ENCODE measurements around the gene PRDM12.

The PRDM12 gene

DNA sequence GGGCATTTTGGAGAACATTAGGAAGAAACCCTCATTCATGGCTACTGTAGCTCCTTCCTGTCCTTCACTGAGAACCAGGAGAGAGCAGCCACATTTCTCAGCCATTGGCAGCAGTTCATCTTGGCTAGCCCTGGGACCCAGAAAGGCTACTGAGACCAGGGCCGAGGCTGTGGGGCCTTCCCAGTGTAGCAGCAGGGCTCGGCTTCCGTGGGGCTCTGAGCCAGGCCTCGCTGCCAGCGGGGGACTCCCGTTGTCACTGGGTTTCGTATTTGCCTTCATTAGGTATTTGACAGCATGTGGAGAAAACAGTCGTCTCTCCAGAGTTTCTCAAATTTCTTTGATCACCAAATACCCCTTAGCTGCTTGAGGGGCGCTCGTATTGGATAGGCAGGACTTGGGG lies 37.3 kb upstream of the PRDM12 start:
- Mint-ChIP-seq H3K27ac (peak overlapping the region; percentile 85), H3K36me3 (ENCODE audit: low read depth) (peaks cover 64% of the 10 kb centered on the region), H3K27me3 (ENCODE audit: low read depth, poor library complexity) (peaks cover 7% of the 10 kb centered on the region), H3K4me1 (peaks cover 49% of the 10 kb centered on the region), H3K9me3 (no peaks in the 10 kb centered on the region), H3K4me3 (no peak overlapping the region)
- DNase-seq = no peak
- TF ChIP-seq, protein P1, sequence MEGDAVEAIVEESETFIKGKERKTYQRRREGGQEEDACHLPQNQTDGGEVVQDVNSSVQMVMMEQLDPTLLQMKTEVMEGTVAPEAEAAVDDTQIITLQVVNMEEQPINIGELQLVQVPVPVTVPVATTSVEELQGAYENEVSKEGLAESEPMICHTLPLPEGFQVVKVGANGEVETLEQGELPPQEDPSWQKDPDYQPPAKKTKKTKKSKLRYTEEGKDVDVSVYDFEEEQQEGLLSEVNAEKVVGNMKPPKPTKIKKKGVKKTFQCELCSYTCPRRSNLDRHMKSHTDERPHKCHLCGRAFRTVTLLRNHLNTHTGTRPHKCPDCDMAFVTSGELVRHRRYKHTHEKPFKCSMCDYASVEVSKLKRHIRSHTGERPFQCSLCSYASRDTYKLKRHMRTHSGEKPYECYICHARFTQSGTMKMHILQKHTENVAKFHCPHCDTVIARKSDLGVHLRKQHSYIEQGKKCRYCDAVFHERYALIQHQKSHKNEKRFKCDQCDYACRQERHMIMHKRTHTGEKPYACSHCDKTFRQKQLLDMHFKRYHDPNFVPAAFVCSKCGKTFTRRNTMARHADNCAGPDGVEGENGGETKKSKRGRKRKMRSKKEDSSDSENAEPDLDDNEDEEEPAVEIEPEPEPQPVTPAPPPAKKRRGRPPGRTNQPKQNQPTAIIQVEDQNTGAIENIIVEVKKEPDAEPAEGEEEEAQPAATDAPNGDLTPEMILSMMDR (IDR thresholded peaks at IDR 0.05) = no peak

DNA sequence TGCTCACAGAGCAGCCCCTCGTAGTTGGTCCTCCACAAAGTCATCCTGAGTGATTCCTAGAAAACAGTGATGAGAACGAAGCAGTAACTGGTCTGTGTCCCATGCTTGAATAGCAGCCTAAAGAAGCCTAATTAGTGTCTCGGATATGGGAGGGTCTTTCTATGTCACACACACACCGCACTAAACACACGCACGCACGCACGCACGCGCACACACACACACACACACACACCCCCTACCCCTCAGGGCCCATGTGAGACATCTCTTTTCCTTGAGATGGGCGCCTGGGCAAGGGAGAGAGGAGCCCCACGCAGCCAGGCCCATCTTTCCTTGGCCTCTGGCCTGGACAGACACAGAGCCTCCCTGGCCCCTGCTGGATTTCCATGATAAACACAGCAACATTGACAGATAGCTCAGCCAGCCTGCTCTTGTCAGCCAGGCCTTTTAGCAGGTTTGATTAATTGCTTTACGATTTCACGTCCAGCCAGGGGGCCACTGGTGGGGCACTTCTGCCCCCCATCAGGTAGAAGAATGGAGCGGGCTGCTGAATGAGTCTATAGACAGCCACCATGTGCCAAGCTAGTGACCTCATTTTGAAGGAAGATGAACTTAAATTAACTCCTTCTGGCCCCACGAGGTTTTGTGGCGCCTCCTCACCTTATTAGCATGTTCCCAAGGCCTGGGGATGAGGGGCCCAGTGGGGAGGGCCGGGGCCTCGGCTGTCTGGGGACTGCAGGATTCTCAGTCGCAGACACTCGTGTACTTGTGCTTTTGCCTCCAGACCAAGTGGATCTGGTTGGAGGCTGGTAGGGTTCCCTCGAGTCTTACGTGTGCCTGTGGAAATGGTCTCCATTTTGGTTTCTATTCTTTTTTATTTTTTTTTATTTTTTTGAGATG lies 36.2 kb upstream of the PRDM12 start:
- H3K27me3 Mint-ChIP-seq (ENCODE audit: low read depth, poor library complexity) = peaks cover 7% of the 10 kb centered on the region
- TF ChIP-seq, protein P1 (IDR thresholded peaks at IDR 0.05) = no peak
- H3K4me3 Mint-ChIP-seq = no peak overlapping the region
- H3K4me1 Mint-ChIP-seq = peaks cover 49% of the 10 kb centered on the region
- peak overlapping the region; percentile 90 for H3K27ac Mint-ChIP-seq
- peaks cover 63% of the 10 kb centered on the region for H3K36me3 Mint-ChIP-seq (ENCODE audit: low read depth)
- peak; percentile 14 for DNase-seq
- no peaks in the 10 kb centered on the region for H3K9me3 Mint-ChIP-seq

DNA sequence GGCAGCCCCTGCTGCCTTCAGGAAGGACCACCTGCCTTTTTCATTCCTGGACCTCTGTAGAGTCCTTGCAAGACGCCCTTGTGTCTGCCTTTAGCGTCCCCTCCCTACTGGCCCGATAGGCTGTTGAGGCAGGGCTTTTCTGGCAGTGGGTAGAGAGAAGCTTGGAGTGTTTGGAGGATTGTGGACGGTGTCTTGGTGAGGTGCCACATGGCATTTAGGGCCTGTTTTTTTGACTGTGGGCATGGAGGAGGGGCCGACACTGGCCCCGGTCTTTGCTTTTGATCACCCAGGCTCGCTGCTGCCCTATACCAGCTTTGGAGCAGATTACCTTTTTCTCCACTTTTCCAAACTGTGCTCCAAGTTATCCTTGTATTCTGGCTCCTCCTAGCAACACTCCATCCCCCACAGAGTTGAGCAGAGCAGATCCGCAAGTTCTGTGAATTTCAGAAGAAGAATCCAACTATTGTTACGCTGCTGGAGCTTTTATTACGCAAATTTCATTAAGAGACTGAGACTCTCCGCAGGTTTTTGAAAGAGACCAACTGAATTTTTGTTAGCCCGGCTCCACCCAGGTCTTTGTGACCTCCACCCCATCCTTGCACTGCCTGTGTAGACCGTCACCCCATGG lies 34.8 kb upstream of the PRDM12 start:
- Mint-ChIP-seq H3K27me3 (ENCODE audit: low read depth, poor library complexity) (peaks cover 7% of the 10 kb centered on the region), H3K27ac (no peak overlapping the region), H3K36me3 (ENCODE audit: low read depth) (peaks cover 52% of the 10 kb centered on the region), H3K4me1 (peaks cover 40% of the 10 kb centered on the region), H3K9me3 (no peaks in the 10 kb centered on the region), H3K4me3 (no peak overlapping the region)
- TF ChIP-seq, protein P1 (IDR thresholded peaks at IDR 0.05) = no peak
- no peak for DNase-seq

DNA sequence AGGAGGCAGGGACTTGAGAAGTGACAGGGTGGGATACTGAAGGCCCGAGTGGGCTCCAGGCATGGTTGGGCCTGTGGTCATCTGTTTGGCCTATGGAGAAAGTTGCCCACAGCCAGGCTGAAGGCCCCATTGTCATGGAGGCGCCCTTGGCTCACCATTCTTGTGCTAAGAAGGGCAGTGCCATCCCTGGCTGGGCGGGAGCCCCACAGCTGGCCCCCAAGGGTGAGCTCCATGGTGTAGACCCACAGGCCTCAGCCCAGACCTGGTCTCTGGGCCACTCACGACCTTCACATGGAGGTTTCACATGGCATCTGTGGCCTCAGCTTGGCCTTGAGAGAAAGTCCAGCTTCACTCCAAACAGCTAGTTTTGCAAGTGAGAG lies 34.3 kb upstream of the PRDM12 start:
- H3K27me3 Mint-ChIP-seq (ENCODE audit: low read depth, poor library complexity) = peaks cover 7% of the 10 kb centered on the region
- TF ChIP-seq, protein P1 (IDR thresholded peaks at IDR 0.05) = no peak

DNA sequence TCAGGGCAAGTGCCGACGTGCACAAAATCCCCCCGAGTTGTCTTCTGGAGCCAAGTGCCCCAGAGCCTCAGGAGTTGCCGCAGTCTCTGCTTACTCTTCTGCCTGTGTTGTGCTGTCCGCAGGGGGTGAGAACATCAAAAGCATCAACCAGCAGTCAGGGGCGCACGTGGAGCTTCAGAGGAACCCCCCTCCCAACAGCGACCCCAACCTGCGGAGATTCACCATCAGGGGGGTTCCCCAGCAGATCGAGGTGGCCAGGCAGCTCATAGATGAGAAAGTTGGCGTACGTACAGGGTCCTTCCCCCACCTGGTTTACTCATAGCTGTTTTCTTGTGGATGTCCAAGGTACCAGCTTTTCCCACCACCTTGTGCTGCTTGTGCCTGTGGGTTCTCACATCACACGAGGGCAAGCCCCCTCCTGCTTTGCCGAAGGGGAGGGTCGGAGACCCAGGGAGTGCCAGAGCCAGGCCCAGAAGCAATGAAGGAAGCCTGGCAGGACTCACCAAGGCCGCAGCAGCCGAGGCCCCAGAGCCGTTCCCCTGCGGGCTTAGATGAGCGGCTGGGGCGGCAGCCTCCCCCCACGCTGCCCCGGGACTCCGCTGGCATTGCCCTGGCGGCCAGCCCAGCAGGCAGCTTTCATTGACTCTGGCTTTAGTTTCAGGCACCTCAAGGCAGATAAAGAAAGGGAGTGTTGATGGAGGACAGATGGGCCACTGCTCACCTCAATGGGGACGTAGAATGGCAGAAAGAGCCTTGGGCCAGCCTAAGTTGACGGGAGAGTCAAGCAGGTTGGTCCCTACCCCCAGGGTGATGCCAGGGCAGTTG lies 33.7 kb upstream of the PRDM12 start:
- H3K36me3 Mint-ChIP-seq (ENCODE audit: low read depth) = peaks cover 53% of the 10 kb centered on the region
- no peak overlapping the region for H3K27ac Mint-ChIP-seq
- peaks cover 31% of the 10 kb centered on the region for H3K4me1 Mint-ChIP-seq
- TF ChIP-seq, protein P1 (IDR thresholded peaks at IDR 0.05) = no peak
- no peak overlapping the region for H3K4me3 Mint-ChIP-seq
- peaks cover 9% of the 10 kb centered on the region for H3K27me3 Mint-ChIP-seq (ENCODE audit: low read depth, poor library complexity)
- H3K9me3 Mint-ChIP-seq = no peaks in the 10 kb centered on the region
- no peak for DNase-seq

More for the DNA sequence above, 34.3 kb upstream of the PRDM12 start:
- Mint-ChIP-seq H3K4me3 (no peak overlapping the region), H3K36me3 (ENCODE audit: low read depth) (peaks cover 54% of the 10 kb centered on the region), H3K9me3 (no peaks in the 10 kb centered on the region), H3K27ac (no peak overlapping the region), H3K4me1 (peaks cover 38% of the 10 kb centered on the region)
- DNase-seq = no peak
